Measurements from ENCODE around the gene SKI.
A peak's percentile ranks its signal among the peaks of the same experiment; 100 is the strongest.

SKI gene

GRCh38 chr1:2302292-2302925 lies 74.3 kb downstream of the SKI start:
- TF ChIP-seq EZH2 (IDR thresholded peaks at IDR 0.05): no peak
- no peak for TF ChIP-seq FOXP2 (optimal IDR thresholded peaks at IDR 0.05; ENCODE audit: control extremely low read depth, extremely low read length, insufficient read depth)
- no peak for TF ChIP-seq POLR2AphosphoS5 (IDR thresholded peaks at IDR 0.05; ENCODE audit: borderline replicate concordance, low read depth, low read length)
- H3K9ac ChIP-seq (ENCODE audit: insufficient read length): no peak overlapping the region
- H3K36me3 ChIP-seq (ENCODE audit: insufficient read depth, low read length): peaks cover 25% of the 10 kb centered on the region
- DNase-seq (ENCODE audit: low read depth, low spot score): no peak
- H3K27ac ChIP-seq: no peak overlapping the region
- H3K9me3 ChIP-seq (ENCODE audit: low read depth, low read length): no peaks in the 10 kb centered on the region
- H3K4me3 ChIP-seq: no peak overlapping the region

- no peak for TF ChIP-seq POLR2AphosphoS5 (IDR thresholded peaks at IDR 0.05; ENCODE audit: borderline replicate concordance, low read depth, low read length)
- no peak for TF ChIP-seq EZH2 (IDR thresholded peaks at IDR 0.05)
- TF ChIP-seq FOXP2 (optimal IDR thresholded peaks at IDR 0.05; ENCODE audit: control extremely low read depth, extremely low read length, insufficient read depth): no peak
- peaks cover 33% of the 10 kb centered on the region for H3K36me3 ChIP-seq (ENCODE audit: insufficient read depth, low read length)
These were observed 75.1 kb downstream of the SKI start for GRCh38 chr1:2303016-2303775.

GRCh38 chr1:2303781-2304180 lies 75.7 kb downstream of the SKI start:
- TF ChIP-seq EZH2 (IDR thresholded peaks at IDR 0.05) (no peak), FOXP2 (optimal IDR thresholded peaks at IDR 0.05; ENCODE audit: control extremely low read depth, extremely low read length, insufficient read depth) (no peak), POLR2AphosphoS5 (IDR thresholded peaks at IDR 0.05; ENCODE audit: borderline replicate concordance, low read depth, low read length) (no peak)
- Histone ChIP-seq H3K36me3 (ENCODE audit: insufficient read depth, low read length) (peaks cover 38% of the 10 kb centered on the region), H3K9me3 (ENCODE audit: low read depth, low read length) (no peaks in the 10 kb centered on the region), H3K9ac (ENCODE audit: insufficient read length) (no peak overlapping the region), H3K27ac (no peak overlapping the region), H3K4me3 (no peak overlapping the region)
- no peak for DNase-seq (ENCODE audit: low read depth, low spot score)

More at GRCh38 chr1:2303016-2303775, 75.1 kb downstream of the SKI start:
- Histone ChIP-seq H3K9ac (ENCODE audit: insufficient read length) (no peak overlapping the region), H3K4me3 (no peak overlapping the region), H3K27ac (no peak overlapping the region), H3K9me3 (ENCODE audit: low read depth, low read length) (no peaks in the 10 kb centered on the region)
- DNase-seq (ENCODE audit: low read depth, low spot score): no peak

GRCh38 chr1:2304282-2304681 lies 76.2 kb downstream of the SKI start:
- no peaks in the 10 kb centered on the region for H3K9me3 ChIP-seq (ENCODE audit: low read depth, low read length)
- TF ChIP-seq FOXP2 (optimal IDR thresholded peaks at IDR 0.05; ENCODE audit: control extremely low read depth, extremely low read length, insufficient read depth) (no peak), EZH2 (IDR thresholded peaks at IDR 0.05) (no peak), POLR2AphosphoS5 (IDR thresholded peaks at IDR 0.05; ENCODE audit: borderline replicate concordance, low read depth, low read length) (no peak)
- no peak for DNase-seq (ENCODE audit: low read depth, low spot score)
- no peak overlapping the region for H3K27ac ChIP-seq
- no peak overlapping the region for H3K9ac ChIP-seq (ENCODE audit: insufficient read length)
- no peak overlapping the region for H3K4me3 ChIP-seq
- peaks cover 41% of the 10 kb centered on the region for H3K36me3 ChIP-seq (ENCODE audit: insufficient read depth, low read length)

GRCh38 chr1:2304921-2305681 lies 77.0 kb downstream of the SKI start:
- TF ChIP-seq POLR2AphosphoS5 (IDR thresholded peaks at IDR 0.05; ENCODE audit: borderline replicate concordance, low read depth, low read length): no peak
- TF ChIP-seq EZH2 (IDR thresholded peaks at IDR 0.05): no peak
- no peak for TF ChIP-seq FOXP2 (optimal IDR thresholded peaks at IDR 0.05; ENCODE audit: control extremely low read depth, extremely low read length, insufficient read depth)
- Histone ChIP-seq H3K4me3 (no peak overlapping the region), H3K9me3 (ENCODE audit: low read depth, low read length) (no peaks in the 10 kb centered on the region), H3K36me3 (ENCODE audit: insufficient read depth, low read length) (peaks cover 42% of the 10 kb centered on the region), H3K9ac (ENCODE audit: insufficient read length) (no peak overlapping the region), H3K27ac (no peak overlapping the region)
- DNase-seq (ENCODE audit: low read depth, low spot score): no peak

DNA sequence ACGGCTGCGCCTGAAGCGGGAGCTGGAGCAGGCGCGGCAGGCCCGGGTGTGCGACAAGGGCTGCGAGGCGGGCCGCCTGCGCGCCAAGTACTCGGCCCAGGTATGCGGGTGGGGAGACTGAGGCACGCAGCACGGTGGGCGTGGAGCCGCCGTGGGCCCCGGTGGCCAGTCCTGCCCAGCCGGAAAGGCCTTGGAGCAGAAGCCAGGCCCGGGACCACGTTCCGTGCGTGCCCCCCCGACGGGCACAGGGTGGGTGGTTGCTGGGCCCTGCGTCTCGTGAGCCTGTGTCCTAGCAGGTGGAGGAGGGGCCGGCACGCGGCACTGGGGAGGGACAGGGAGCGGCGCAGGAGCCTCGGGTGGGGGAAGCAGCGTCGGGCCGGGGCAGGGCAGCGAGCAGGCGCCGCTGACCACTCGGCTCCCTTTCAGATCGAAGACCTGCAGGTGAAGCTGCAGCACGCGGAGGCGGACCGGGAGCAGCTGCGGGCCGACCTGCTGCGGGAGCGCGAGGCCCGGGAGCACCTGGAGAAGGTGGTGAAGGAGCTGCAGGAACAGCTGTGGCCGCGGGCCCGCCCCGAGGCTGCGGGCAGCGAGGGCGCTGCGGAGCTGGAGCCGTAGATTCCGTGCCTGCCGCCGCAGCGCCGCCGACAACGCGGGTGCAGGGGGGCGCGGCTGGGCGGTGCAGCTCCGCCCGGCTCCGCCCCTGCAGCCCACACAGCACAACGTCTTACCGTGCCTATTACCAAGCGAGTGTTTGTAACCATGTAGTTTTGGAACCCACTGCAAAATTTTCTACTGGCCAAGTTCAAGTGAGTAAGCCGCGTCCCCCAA lies 78.2 kb downstream of the SKI start:
- DNase-seq (ENCODE audit: low read depth, low spot score): no peak
- Histone ChIP-seq H3K4me3 (no peak overlapping the region), H3K9me3 (ENCODE audit: low read depth, low read length) (no peaks in the 10 kb centered on the region), H3K9ac (ENCODE audit: insufficient read length) (no peak overlapping the region), H3K36me3 (ENCODE audit: insufficient read depth, low read length) (peaks cover 42% of the 10 kb centered on the region), H3K27ac (no peak overlapping the region)
- 0 out of 2 replicates have a peak, but pooled peaks have one; percentile 12 for TF ChIP-seq POLR2AphosphoS5 (IDR thresholded peaks at IDR 0.05; ENCODE audit: borderline replicate concordance, low read depth, low read length)
- no peak for TF ChIP-seq EZH2 (IDR thresholded peaks at IDR 0.05)
- TF ChIP-seq FOXP2 (optimal IDR thresholded peaks at IDR 0.05; ENCODE audit: control extremely low read depth, extremely low read length, insufficient read depth): no peak

DNA sequence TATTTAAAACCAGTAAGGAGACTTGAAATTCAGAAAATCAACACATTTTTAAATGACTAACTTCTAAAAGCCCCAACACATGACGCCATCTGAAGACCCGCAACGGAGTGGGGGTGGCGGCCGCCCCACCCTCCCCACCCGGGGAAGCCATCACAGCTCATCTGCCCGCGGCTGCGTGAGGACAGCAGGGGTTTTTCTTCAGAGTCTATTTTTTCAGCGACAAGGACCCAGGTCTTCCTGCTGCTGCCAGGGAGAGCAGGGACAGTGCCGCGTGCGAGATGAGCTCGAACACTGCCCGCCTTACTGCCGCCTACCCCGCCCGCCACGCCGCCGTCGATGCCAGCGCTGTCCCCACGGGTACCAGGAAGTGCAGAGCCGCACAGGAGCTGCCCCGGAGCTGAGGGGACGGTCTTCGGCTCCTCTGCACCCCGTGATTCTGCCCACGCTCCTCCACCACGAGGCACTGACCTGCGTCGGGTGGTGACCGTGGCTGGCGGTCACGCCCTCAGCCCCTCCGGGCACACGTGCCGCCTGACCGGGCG lies 79.0 kb downstream of the SKI start:
- no peak overlapping the region for H3K27ac ChIP-seq
- no peak overlapping the region for H3K4me3 ChIP-seq
- TF ChIP-seq EZH2 (IDR thresholded peaks at IDR 0.05) (no peak), FOXP2 (optimal IDR thresholded peaks at IDR 0.05; ENCODE audit: control extremely low read depth, extremely low read length, insufficient read depth) (no peak), POLR2AphosphoS5 (IDR thresholded peaks at IDR 0.05; ENCODE audit: borderline replicate concordance, low read depth, low read length) (no peak)
- peaks cover 42% of the 10 kb centered on the region for H3K36me3 ChIP-seq (ENCODE audit: insufficient read depth, low read length)
- no peak overlapping the region for H3K9ac ChIP-seq (ENCODE audit: insufficient read length)
- no peak for DNase-seq (ENCODE audit: low read depth, low spot score)
- H3K9me3 ChIP-seq (ENCODE audit: low read depth, low read length): no peaks in the 10 kb centered on the region

Data from SK-N-MC (cell line).